Calu3 (cell line): Measurements from ENCODE around the gene SESN1. TPM values are rescaled to one million over a fixed set of nuclear protein-coding genes. Genes with fewer than 3 reads are reported as not detected.
A peak's percentile ranks its signal among the peaks of the same experiment; 100 is the strongest.

Experiments used
- BruUV-seq: library from RNA; stranded (reverse); fragments of 400-500 nt; replicated peaks from 2 replicates; lab custom pipeline; 2021; lab: Mats Ljungman, UMichigan
- CTCF ChIA-PET: fragments of 300-600 bp; sonication (Branson Sonifier 250); formaldehyde crosslinking; loops from one replicate; lab custom pipeline; 2022; ENCODE audit warnings: antibody characterized with exemption; lab: Charles Lee
- DNase-seq: peaks from one replicate; pipeline ENCODE4 v3.0.0; 2022
- H3K27ac Mint-ChIP-seq: one replicate; pipeline ENCODE4 v1.8.0; 2022; ENCODE audit warnings: mixed read lengths; ENCODE audit not compliant: unreplicated experiment
- H3K27me3 Mint-ChIP-seq: one replicate; pipeline ENCODE4 v1.8.0; 2022; ENCODE audit warnings: mixed read lengths; ENCODE audit not compliant: unreplicated experiment
- H3K36me3 Mint-ChIP-seq: one replicate; pipeline ENCODE4 v1.8.0; 2022; ENCODE audit warnings: mild to moderate bottlenecking, moderate library complexity, mixed read lengths; ENCODE audit not compliant: insufficient read depth, unreplicated experiment
- H3K4me1 Mint-ChIP-seq: one replicate; pipeline ENCODE4 v1.8.0; 2022; ENCODE audit warnings: mild to moderate bottlenecking, low read depth, mixed read lengths; ENCODE audit not compliant: unreplicated experiment
- H3K4me3 Mint-ChIP-seq: one replicate; pipeline ENCODE4 v1.8.0; 2022; ENCODE audit warnings: mild to moderate bottlenecking, low read depth, moderate library complexity, mixed read lengths; ENCODE audit not compliant: unreplicated experiment
- H3K9me3 Mint-ChIP-seq: one replicate; pipeline ENCODE4 v1.8.0; 2022; ENCODE audit warnings: low read depth, mixed read lengths; ENCODE audit not compliant: unreplicated experiment
- intact Hi-C: fragments of 100-400 bp; cut with micrococcal nuclease; formaldehyde crosslinking; loops from one replicate; pipeline ENCODE4 v1.10.0; 2022; ENCODE audit not compliant: unreplicated experiment
- total RNA-seq: library from RNA; stranded (reverse); gene quantifications from 2 replicates; pipeline ENCODE4 v1.2.3, GENCODE V29; 2022
- TF ChIP-seq, protein P1 (sequence below): fragments of 200-600 bp; IDR thresholded peaks from one replicate; pipeline ENCODE4 v1.8.0; 2022; ENCODE audit warnings: antibody characterized with exemption; ENCODE audit not compliant: unreplicated experiment

The SESN1 gene
- total RNA-seq, 1 experiment from 2014 or later, result 5.9 TPM

DNA sequence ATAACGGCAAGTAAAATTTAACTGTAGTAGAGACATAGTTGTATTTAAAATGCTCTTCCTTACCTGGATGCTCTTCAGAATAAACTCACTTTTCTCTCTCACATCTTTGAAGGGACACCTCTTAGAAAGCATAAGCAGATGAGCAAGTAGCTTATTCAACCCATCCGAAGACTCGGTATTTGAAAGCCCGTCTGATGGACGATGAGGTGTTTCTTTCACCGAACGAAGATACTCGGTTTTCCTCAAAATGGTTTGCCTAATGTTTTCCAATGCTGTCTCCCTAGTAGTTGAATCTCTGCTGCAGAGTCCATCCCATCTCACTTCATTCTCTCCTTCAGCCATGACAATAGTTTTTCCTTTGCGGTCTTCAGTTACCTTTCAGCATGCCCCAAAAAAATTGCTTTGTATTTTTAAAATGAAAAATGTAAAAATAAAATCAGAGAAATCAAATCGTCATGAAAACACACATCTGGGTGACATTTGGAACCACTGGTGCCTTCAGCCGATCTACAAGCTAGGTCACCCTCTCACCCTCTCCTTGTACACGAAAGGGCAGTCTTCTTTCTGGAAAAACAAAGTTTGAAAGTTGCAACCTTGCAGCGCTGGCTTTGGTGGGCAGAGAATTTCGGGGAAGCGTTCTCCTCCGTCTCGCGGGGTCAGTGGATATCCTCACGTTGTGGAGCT is 772 bp downstream of the SESN1 start:
- TF ChIP-seq, protein P1, sequence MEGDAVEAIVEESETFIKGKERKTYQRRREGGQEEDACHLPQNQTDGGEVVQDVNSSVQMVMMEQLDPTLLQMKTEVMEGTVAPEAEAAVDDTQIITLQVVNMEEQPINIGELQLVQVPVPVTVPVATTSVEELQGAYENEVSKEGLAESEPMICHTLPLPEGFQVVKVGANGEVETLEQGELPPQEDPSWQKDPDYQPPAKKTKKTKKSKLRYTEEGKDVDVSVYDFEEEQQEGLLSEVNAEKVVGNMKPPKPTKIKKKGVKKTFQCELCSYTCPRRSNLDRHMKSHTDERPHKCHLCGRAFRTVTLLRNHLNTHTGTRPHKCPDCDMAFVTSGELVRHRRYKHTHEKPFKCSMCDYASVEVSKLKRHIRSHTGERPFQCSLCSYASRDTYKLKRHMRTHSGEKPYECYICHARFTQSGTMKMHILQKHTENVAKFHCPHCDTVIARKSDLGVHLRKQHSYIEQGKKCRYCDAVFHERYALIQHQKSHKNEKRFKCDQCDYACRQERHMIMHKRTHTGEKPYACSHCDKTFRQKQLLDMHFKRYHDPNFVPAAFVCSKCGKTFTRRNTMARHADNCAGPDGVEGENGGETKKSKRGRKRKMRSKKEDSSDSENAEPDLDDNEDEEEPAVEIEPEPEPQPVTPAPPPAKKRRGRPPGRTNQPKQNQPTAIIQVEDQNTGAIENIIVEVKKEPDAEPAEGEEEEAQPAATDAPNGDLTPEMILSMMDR, result no peak
- Mint-ChIP-seq H3K4me3 (peak overlapping the region; percentile 94), H3K27me3 (no peaks in the 10 kb centered on the region), H3K4me1 (peaks cover 28% of the 10 kb centered on the region), H3K9me3 (no peaks in the 10 kb centered on the region), H3K36me3 (peaks cover 26% of the 10 kb centered on the region), H3K27ac (peak overlapping the region; percentile 19)
- intact Hi-C loops, result loop anchor here (10.0 kb wide), 1 partner anchor 291 kb away; the partner anchor contains the start of gene CD164
- CTCF ChIA-PET, result interaction anchor here (0.5 to 1.8 kb wide), 5 partner anchors 21 to 1685 kb away, joined by 3 to 5 read pairs (median 4); no protein-coding TSS in a partner anchor
- BruUV-seq, result TSS peak; percentile 38
- no peak for DNase-seq

DNA sequence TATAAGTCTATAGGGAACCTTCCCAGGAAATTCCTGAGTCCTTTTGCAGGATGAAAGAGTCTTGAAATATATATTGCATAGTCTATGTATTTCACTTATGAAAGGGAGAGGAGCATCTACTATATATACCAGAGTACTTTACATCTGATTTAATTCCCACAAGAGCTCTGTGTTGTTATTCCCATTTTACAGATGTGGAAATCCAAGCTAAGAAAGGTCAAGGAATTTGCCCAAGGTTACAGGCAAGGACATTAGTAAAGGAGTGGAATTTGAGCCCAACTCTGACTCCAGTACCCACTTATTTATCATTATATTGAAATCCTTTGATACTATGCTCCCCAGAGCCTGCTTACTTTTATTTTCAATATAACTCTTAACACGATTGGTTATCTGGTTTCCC is 2.6 kb downstream of the SESN1 start:
- TF ChIP-seq, protein P1, result no peak
- Mint-ChIP-seq H3K4me3 (peak overlapping the region; percentile 29), H3K27ac (no peak overlapping the region), H3K4me1 (peaks cover 17% of the 10 kb centered on the region), H3K27me3 (no peaks in the 10 kb centered on the region), H3K36me3 (peaks cover 26% of the 10 kb centered on the region), H3K9me3 (no peaks in the 10 kb centered on the region)
- DNase-seq, result no peak
- CTCF ChIA-PET, result no interaction called here
- intact Hi-C loops, result loop anchor here (10.0 kb wide), 1 partner anchor 293 kb away; the partner anchor contains the start of gene CD164
- BruUV-seq, result no TSS peak

DNA sequence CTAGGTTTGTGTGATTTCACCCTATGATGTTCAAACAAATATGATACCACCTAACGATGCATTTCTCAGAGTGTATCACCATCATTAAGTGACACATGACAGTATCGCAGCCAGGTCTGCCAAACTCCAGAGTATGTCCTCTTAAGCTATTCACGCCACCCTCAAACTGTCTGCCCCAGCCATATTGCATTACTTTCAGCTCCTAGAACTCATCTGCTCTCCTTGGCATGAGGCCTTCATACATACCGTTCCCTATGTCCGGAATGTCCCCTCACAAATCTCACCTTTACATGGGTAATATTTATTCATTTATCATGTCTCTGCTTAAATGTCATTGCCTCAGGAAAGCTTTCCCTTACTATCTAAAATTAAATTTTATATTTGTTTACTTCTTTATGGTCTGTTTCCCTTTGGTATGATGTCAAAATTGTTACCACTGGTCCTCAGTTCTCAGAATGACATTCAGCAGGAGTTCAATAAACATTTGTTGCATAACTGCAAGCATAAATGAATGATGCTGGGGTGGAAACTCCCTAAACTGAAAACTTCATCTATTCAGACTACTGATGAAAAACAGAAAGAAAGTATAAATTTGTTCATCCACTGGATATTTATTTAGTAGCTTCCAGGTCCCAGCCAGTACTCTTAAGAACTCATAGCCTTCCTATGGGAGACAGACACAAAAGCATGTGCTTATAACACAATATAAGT is 3.2 kb downstream of the SESN1 start:
- DNase-seq, result no peak
- TF ChIP-seq, protein P1, result no peak
- CTCF ChIA-PET, result no interaction called here
- intact Hi-C loops, result loop anchor here (10.0 kb wide), 1 partner anchor 293 kb away; the partner anchor contains the start of gene CD164
- Mint-ChIP-seq H3K9me3 (no peaks in the 10 kb centered on the region), H3K27ac (no peak overlapping the region), H3K36me3 (peaks cover 26% of the 10 kb centered on the region), H3K4me1 (peaks cover 13% of the 10 kb centered on the region), H3K4me3 (no peak overlapping the region), H3K27me3 (no peaks in the 10 kb centered on the region)
- no TSS peak for BruUV-seq

DNA sequence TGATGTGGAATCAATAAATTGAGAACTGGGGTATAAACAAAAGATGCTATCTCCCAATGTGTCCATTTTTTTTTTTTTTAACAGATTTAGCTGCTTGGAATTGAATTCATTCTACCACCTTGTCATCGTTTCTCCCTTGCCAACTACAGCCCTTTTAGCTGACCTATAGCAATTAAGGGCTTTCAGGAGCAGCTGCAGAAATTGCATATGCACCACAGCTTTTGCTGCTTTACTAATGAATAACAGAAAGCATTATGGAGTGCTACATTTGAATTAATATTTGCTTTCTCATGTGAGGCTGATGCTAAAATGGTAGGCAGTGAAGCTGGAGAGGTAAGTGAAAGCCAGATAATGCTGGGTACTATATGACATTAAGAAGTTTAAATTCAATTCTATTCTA is 5.7 kb downstream of the SESN1 start:
- no peaks in the 10 kb centered on the region for H3K27me3 Mint-ChIP-seq
- CTCF ChIA-PET, result no interaction called here
- H3K4me1 Mint-ChIP-seq, result peaks cover 13% of the 10 kb centered on the region
- TF ChIP-seq, protein P1, result no peak
- H3K9me3 Mint-ChIP-seq, result no peaks in the 10 kb centered on the region
- intact Hi-C loops, result no loop called here
- no peak overlapping the region for H3K4me3 Mint-ChIP-seq
- no TSS peak for BruUV-seq
- DNase-seq, result no peak
- no peak overlapping the region for H3K27ac Mint-ChIP-seq
- peaks cover 8% of the 10 kb centered on the region for H3K36me3 Mint-ChIP-seq
